ENCODE measurements around the gene ZBTB47. TPM values are rescaled to one million over a fixed set of nuclear protein-coding genes. Genes with fewer than 3 reads are reported as not detected.

Gene ZBTB47
- total RNA-seq, 2 donors from 2014 or later = 92.4 to 129 TPM

DNA sequence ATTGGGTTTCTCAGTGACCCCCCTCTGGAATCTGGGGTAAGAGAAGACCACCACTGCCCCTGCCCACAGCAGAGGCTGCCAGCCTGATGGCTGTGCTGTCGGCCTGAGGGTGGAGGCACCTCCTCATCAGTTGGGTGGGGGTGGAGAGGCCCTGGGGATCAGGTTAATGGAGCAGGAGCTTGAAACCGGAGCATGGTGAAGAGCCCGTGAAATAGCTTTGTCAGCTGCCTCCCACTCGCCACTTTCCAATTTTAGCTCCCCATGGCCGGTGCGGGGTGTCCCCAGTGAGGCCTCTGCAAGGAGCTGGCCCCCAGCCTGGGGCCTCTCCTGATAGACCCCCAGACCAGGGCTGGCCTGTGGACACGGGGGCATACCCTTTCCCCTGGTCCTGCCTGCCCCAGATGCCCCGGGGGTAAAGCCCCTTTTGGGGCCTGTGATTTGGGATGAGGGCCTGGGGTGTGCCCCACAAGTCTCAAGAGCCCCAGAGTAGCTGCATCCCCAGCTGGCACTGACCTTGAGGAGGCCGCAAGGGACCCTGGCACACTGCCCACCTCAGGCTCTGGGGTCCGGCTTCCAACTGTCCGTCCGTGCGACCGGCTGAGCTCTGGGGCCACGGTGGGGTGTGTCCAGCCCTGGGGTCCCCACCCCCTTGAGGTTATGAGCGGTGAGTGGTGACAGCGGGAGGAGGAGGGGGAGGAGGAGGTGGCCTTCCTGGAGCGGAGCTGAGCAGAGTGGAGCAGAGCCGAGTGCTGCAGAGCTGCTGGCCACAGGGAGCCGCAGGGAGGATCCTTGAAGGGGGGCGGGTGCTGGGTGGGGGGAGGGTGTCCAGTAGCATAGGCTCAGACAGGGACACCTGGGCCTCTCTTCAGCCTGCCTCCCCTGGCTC is 48.8 kb downstream of the ZBTB47 start, which contains the start of gene HHATL:
HHATL (minus strand) TSS at position 733 of the 886 bp plus-strand sequence. CDS start 1,972 bp downstream, outside the sequence.
- Histone ChIP-seq H3K9me3 (no peaks in the 10 kb centered on the region), H3K27ac (peak within 1 kb of the TSS; percentile 92 to 98), H3K4me1 (peaks cover 0 to 60% of the 10 kb centered on the region in 2 donors), H3K4me3 (peak within 1 kb of the TSS; percentile 48 to 63), H3K27me3 (no peaks in the 10 kb centered on the region), H3K36me3 (peaks cover 13% of the 10 kb centered on the region)
- TF ChIP-seq, protein P1, sequence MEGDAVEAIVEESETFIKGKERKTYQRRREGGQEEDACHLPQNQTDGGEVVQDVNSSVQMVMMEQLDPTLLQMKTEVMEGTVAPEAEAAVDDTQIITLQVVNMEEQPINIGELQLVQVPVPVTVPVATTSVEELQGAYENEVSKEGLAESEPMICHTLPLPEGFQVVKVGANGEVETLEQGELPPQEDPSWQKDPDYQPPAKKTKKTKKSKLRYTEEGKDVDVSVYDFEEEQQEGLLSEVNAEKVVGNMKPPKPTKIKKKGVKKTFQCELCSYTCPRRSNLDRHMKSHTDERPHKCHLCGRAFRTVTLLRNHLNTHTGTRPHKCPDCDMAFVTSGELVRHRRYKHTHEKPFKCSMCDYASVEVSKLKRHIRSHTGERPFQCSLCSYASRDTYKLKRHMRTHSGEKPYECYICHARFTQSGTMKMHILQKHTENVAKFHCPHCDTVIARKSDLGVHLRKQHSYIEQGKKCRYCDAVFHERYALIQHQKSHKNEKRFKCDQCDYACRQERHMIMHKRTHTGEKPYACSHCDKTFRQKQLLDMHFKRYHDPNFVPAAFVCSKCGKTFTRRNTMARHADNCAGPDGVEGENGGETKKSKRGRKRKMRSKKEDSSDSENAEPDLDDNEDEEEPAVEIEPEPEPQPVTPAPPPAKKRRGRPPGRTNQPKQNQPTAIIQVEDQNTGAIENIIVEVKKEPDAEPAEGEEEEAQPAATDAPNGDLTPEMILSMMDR (IDR thresholded peaks at IDR 0.05) = peak in 1 of 2 donors; percentile 28
- peak; percentile 59 for DNase-seq (ENCODE audit: low spot score)

DNA sequence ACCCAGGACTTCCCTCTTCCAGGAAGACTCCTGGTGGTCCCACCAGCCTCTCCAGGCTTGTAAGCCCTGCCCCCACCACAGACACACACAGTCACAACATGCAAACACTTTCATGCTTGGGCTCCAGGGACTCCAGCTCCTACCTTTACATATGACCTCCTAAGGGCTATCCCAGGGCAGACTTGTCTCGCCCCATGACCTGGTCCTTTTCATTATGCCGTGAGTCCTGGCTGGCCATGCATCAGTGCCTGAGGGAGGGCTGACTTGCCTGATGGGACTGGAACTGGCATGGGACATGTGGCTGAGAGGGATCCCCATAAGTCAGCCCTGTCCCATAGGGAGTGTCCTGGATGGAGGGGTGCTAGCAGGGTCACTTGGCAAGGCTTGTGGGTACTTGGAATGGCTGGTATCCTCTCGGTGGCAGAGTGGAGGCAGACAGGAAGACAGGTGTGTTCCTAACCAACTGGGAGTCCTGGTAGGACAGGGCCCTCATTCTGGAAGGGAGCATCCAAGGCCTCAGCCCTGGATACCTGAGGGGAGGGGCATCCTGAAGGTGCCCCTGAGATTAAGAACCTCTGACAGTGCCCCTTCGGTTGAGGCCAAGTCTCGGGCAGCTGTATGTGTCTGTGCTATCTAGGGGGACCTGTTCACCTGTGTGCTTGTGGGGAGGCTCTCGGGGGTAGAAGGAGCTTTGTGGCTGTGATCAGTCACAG is 49.6 kb downstream of the ZBTB47 start:
- Histone ChIP-seq H3K9me3 (no peaks in the 10 kb centered on the region), H3K4me1 (peaks cover 0 to 53% of the 10 kb centered on the region in 2 donors), H3K4me3 (no peak overlapping the region), H3K27me3 (no peaks in the 10 kb centered on the region), H3K36me3 (peaks cover 6% of the 10 kb centered on the region), H3K27ac (peak overlapping the region; percentile 92 to 98)
- TF ChIP-seq, protein P1 (IDR thresholded peaks at IDR 0.05) = no peak
- no peak for DNase-seq (ENCODE audit: low spot score)

DNA sequence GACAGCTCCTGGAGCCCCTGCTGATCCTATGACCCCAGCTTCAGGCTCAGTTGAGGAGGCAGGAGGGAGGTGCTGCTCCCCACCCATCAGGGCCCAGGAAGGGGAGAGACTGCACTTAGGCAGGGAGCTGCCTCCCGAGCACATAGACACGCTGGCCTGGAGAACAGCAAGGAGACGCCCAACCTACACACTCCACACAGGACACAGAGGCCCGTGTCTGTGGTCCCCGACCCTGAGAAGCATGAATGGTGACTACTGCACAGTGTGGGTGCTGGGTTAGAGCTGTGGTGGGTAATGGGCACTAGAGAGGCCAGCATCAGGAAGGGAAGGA is 50.2 kb downstream of the ZBTB47 start:
- Histone ChIP-seq H3K36me3 (peaks cover 2% of the 10 kb centered on the region), H3K27me3 (no peaks in the 10 kb centered on the region), H3K4me3 (no peak overlapping the region), H3K27ac (peak overlapping the region; percentile 92 to 98), H3K4me1 (peaks cover 0 to 48% of the 10 kb centered on the region in 2 donors), H3K9me3 (no peaks in the 10 kb centered on the region)
- DNase-seq (ENCODE audit: low spot score) = no peak
- TF ChIP-seq, protein P1 (IDR thresholded peaks at IDR 0.05) = no peak

DNA sequence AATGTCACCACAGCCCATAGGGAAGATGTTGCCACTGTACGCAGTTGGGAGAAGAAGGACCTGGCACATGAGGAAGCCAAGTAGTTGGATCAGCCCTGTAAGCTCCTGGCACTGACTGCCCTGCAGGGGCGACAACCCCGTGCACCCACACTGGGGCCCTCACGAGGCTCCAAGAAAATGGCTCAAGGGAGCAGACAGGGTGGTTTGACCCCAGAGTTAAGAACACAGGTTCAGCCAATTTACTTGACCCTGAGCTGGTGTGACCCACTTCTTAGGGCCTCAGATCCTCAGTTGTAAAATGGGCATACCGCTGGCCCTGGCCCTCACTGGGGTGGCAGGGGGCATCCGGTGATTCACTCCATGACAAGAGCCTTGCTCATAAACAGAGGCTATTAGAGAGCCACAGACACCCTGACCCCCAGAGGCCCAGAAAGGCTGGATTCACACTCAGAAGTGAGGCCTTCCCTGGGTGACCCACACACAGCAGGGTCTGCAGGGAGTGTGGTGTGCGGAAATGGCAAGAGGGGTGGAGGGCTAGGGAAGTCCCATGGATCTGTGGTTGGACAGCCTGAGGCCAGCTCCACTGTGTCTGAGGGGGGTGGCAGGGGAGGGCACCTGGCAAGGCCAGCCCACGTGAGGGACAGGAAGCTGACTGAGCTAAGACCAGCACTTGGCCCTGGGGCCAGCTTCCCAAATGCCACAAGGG is 50.8 kb downstream of the ZBTB47 start:
- H3K27ac ChIP-seq = peak overlapping the region; percentile 92 to 98
- DNase-seq (ENCODE audit: low spot score) = no peak
- TF ChIP-seq, protein P1 (IDR thresholded peaks at IDR 0.05) = no peak

DNA sequence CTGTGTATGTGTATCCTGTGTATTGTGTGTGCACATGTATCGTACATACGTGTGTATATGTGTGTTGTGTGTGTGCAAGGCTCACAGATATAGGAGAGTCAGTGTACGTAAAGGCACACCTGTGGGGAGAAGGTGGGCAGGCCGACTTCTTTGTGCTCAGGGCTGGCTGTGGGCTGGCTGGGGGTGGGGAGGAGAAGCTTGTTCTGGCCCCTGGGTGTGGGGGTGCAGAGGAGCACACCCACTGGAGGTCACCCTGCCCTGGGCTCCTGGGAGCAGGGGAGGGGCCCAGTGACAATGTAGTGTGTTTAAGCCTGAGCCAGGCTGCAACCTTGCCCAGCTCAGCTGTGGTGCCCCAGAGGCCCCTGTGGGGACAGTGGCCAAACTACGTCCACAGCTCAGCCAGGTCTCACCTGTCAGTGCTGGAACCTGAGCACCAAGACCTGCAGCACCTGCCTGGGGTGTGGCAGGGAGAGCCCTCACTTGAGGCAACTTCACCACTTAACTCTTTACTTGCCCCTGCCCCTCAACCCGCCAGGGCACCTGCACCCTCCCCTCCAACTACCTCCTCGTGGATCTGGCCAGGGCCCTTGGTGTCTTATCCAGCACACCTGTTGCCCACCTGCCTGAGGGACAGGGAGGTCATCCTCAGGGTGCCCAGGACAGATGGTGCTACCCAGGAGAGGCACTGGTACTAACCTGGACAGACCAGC is 51.7 kb downstream of the ZBTB47 start:
- Histone ChIP-seq H3K36me3 (no peaks in the 10 kb centered on the region), H3K4me3 (no peak overlapping the region), H3K9me3 (no peaks in the 10 kb centered on the region), H3K27ac (peak overlapping the region; percentile 92 to 98), H3K4me1 (peaks cover 0 to 37% of the 10 kb centered on the region in 2 donors), H3K27me3 (no peaks in the 10 kb centered on the region)
- DNase-seq (ENCODE audit: low spot score) = no peak
- TF ChIP-seq, protein P1 (IDR thresholded peaks at IDR 0.05) = no peak

More for the DNA sequence above, 50.8 kb downstream of the ZBTB47 start:
- H3K9me3 ChIP-seq = no peaks in the 10 kb centered on the region
- H3K4me3 ChIP-seq = no peak overlapping the region
- no peaks in the 10 kb centered on the region for H3K27me3 ChIP-seq
- no peaks in the 10 kb centered on the region for H3K36me3 ChIP-seq
- H3K4me1 ChIP-seq = peaks cover 0 to 42% of the 10 kb centered on the region in 2 donors
